Stimulated activated CD8-positive, alpha-beta memory T cell treated with anti-CD3 and anti-CD28 coated beads, Interleukin-7, amount 100 ng/mL, for 48 hours (primary cell): ENCODE measurements around the gene AJM1.
"Not testable (repeated sequence)": the region's sequence is repeated elsewhere in the genome, so short reads cannot be mapped to it uniquely, and the experiment has no call there.

Source experiments
- DNase-seq, 2 donors: peaks; one replicate each; pipeline ENCODE4 v3.0.0-alpha.2; 2020; ENCODE audit warnings: low read depth in 1 of 2; ENCODE audit errors: extremely low read depth in 1 of 2

AJM1 gene

GRCh38 chr9:136866898-136867421 is 24.7 kb downstream of the AJM1 start:
- DNase-seq: not testable (repeated sequence)

- DNase-seq: no peak
Measured at GRCh38 chr9:136867480-136867879, 25.2 kb downstream of the AJM1 start.

- no peak for DNase-seq
Measured at GRCh38 chr9:136867917-136868316, 25.6 kb downstream of the AJM1 start.

- no peak for DNase-seq
Measured at GRCh38 chr9:136868644-136869043, 26.4 kb downstream of the AJM1 start.

- DNase-seq: not testable (repeated sequence)
Measured at GRCh38 chr9:136869611-136870010, 27.3 kb downstream of the AJM1 start.

GRCh38 chr9:136875155-136875554 is 32.9 kb downstream of the AJM1 start:
- DNase-seq: no peak

- no peak for DNase-seq
Measured at GRCh38 chr9:136876476-136876875, 34.2 kb downstream of the AJM1 start.

- no peak for DNase-seq
Measured at GRCh38 chr9:136880651-136881050, 38.4 kb downstream of the AJM1 start.

- peak; percentile 52 to 73 for DNase-seq
Measured at GRCh38 chr9:136881691-136882108, 39.4 kb downstream of the AJM1 start.

- peak; percentile 81 to 93 for DNase-seq
Measured at GRCh38 chr9:136882109-136882946, 40.0 kb downstream of the AJM1 start.

GRCh38 chr9:136882947-136883283 is 40.6 kb downstream of the AJM1 start:
- not testable (repeated sequence) for DNase-seq

GRCh38 chr9:136883670-136884069 is 41.4 kb downstream of the AJM1 start:
- DNase-seq: not testable (repeated sequence)

- DNase-seq: peak; percentile 95 to 97
Measured at GRCh38 chr9:136885950-136886578, 43.8 kb downstream of the AJM1 start, which contains the start of gene TRAF2. TRAF2 (plus strand) TSS chr9:136886516; CDS start chr9:136898741, 12,225 bp downstream.

GRCh38 chr9:136886610-136887597 is 44.6 kb downstream of the AJM1 start:
- no peak for DNase-seq

- no peak for DNase-seq
Measured at GRCh38 chr9:136888454-136888853, 46.2 kb downstream of the AJM1 start.

- DNase-seq: no peak
Measured at GRCh38 chr9:136889858-136890257, 47.6 kb downstream of the AJM1 start.

- no peak for DNase-seq
Measured at GRCh38 chr9:136890661-136891060, 48.4 kb downstream of the AJM1 start.
